Body of pancreas (tissue), 4 donors: ENCODE results near the gene ADGRL1.

Source experiments
- CTCF ChIP-seq, 7 experiments: fragments of 450-650 bp in 4 of 7; fragments of 200-600 bp in 3 of 7; sonication (generic) in 3 of 7; IDR thresholded peaks; one replicate each; pipeline ENCODE4 v1.5.1; 2016 to 2019; ENCODE audit warnings: antibody characterized with exemption in 7 of 7
- POLR2A ChIP-seq, 3 donors: fragments of 450-650 bp; IDR thresholded peaks; one replicate each; pipeline ENCODE4 v1.6.1; 2016; ENCODE audit warnings: antibody characterized with exemption in 3 of 3, mild to moderate bottlenecking in 2 of 3

- no peak for TF ChIP-seq CTCF (IDR thresholded peaks at IDR 0.05)
- no peak for TF ChIP-seq POLR2A (IDR thresholded peaks at IDR 0.05)
Measured at GRCh38 chr19:14141041-14141440, 64.9 kb downstream of the ADGRL1 start.
